HepG2 (cell line): ENCODE measurements around the gene ARHGAP4. TPM values are rescaled to one million over a fixed set of nuclear protein-coding genes. Genes with fewer than 3 reads are reported as not detected.

Experiments used
- ATAC-seq: fragments of 200-7000 bp; cut with Tn5 transposase; 3 replicates; pipeline ENCODE4 v1.9.1; 2020; ENCODE audit warnings: mild to moderate bottlenecking, moderate library complexity
- BruUV-seq: library from RNA; stranded (reverse); fragments of 400-500 nt; replicated peaks from 2 replicates; lab custom pipeline; 2021; lab: Mats Ljungman, UMichigan
- CTCF ChIA-PET: fragments of 300-600 bp; formaldehyde crosslinking; extraction: SDS; loops from one replicate; lab custom pipeline; 2021; ENCODE audit warnings: low total read pairs, inconsistent platforms, low intra/inter-chr PET ratio; lab: Yijun Ruan, JAX
- POLR2A ChIA-PET: fragments of 350-600 bp; sonication (Branson Sonifier 250); formaldehyde crosslinking; loops from one replicate; lab custom pipeline; 2020; ENCODE audit warnings: antibody characterized with exemption, inconsistent platforms; lab: Yijun Ruan, JAX
- DNase-seq: peaks from one replicate; pipeline ENCODE4 v3.0.0-alpha.2; 2015; ENCODE audit warnings: low spot score
- FAIRE-seq: peaks from 3 replicates; lab custom pipeline; 2011; peaks lifted over from hg19 to GRCh38; lab: Jason Lieb, UNC
- H2AFZ ChIP-seq: one replicate; pipeline ENCODE4 v1.6.1; 2011; ENCODE audit warnings: low read length, inconsistent platforms
- H3K27ac ChIP-seq: fragments of 300-600 bp; 3 replicates; pipeline ENCODE4 v1.8.0; 2011; ENCODE audit warnings: mixed run types, mild to moderate bottlenecking, mixed read lengths, low read length, inconsistent platforms; ENCODE audit not compliant: insufficient read depth; ENCODE audit errors: extremely low read length
- H3K27me3 ChIP-seq, 2 experiments: fragments of 200-600 bp in 1 of 2; 2 replicates in 1 of 2; 3 replicates in 1 of 2; pipeline versions ENCODE4 v1.6.0 to v1.8.0; 2011; ENCODE audit warnings: low read length in 2 of 2, mild to moderate bottlenecking in 2 of 2, moderate library complexity in 2 of 2, inconsistent platforms in 1 of 2; ENCODE audit not compliant: insufficient read depth in 2 of 2, control insufficient read depth in 1 of 2
- H3K36me3 ChIP-seq, 2 experiments: fragments of 200-600 bp in 1 of 2; replicated peaks in 1 of 2; 2 replicates in 1 of 2; 3 replicates in 1 of 2; pipeline versions ENCODE4 v1.5.1 to v1.8.0; 2011; ENCODE audit warnings: low read length in 2 of 2, inconsistent platforms in 1 of 2; ENCODE audit not compliant: insufficient read depth in 2 of 2, control insufficient read depth in 1 of 2
- H3K4me1 ChIP-seq: 2 replicates; pipeline ENCODE4 v1.5.1; 2012; ENCODE audit warnings: low read length, inconsistent platforms; ENCODE audit not compliant: insufficient read depth
- H3K4me2 ChIP-seq: 2 replicates; pipeline ENCODE4 v1.6.0; 2011; ENCODE audit warnings: low read depth, low read length, inconsistent platforms
- H3K4me3 ChIP-seq, 3 experiments: fragments of 200-600 bp in 1 of 3; sonication (generic), shearing (Covaris generic) in 1 of 3; replicated peaks in 1 of 3; 2 replicates each; pipeline ENCODE4 v1.5.1; 2011 to 2016; ENCODE audit warnings: low read length in 3 of 3, inconsistent platforms in 2 of 3, low read depth in 2 of 3, mild to moderate bottlenecking in 2 of 3, control low read depth in 1 of 3, mixed read lengths in 1 of 3; ENCODE audit not compliant: insufficient read depth in 1 of 3
- H3K79me2 ChIP-seq: one replicate; pipeline ENCODE4 v1.6.1; 2011; ENCODE audit warnings: low read length, inconsistent platforms; ENCODE audit not compliant: insufficient read depth
- H3K9ac ChIP-seq: 2 replicates; pipeline ENCODE4 v1.6.0; 2011; ENCODE audit warnings: mild to moderate bottlenecking, low read depth, low read length, inconsistent platforms; ENCODE audit not compliant: insufficient read depth
- H3K9me3 ChIP-seq: 2 replicates; pipeline ENCODE4 v1.5.1; 2012; ENCODE audit warnings: mild to moderate bottlenecking, low read length
- H4K20me1 ChIP-seq: 2 replicates; pipeline ENCODE4 v1.6.0; 2011; ENCODE audit warnings: inconsistent platforms, mild to moderate bottlenecking, low read length, moderate library complexity; ENCODE audit not compliant: insufficient read depth
- IRF2 ChIP-seq: IDR thresholded peaks from 2 replicates; pipeline ENCODE4 v1.6.1; 2018; ENCODE audit warnings: missing genetic modification reagents, missing compliant biosample characterization
- KLF9 ChIP-seq: IDR thresholded peaks from 2 replicates; pipeline ENCODE4 v1.6.1; 2016; ENCODE audit warnings: low read depth
- MEIS1 ChIP-seq: sonication (generic); formaldehyde crosslinking; IDR thresholded peaks from 2 replicates; pipeline ENCODE4 v1.9.0; 2021; ENCODE audit warnings: mild to moderate bottlenecking, missing genetic modification reagents, moderate library complexity, borderline replicate concordance
- NFAT5 ChIP-seq: sonication (generic); formaldehyde crosslinking; IDR thresholded peaks from 2 replicates; pipeline ENCODE4 v1.4.0; 2020; ENCODE audit warnings: missing genetic modification reagents
- SMARCC2 ChIP-seq: fragments of 450-650 bp; IDR thresholded peaks from 2 replicates; pipeline ENCODE4 v1.6.1; 2017; ENCODE audit warnings: antibody characterized with exemption, mild to moderate bottlenecking
- SOX5 ChIP-seq: IDR thresholded peaks from 2 replicates; pipeline ENCODE4 v1.6.1; 2016; ENCODE audit warnings: borderline replicate concordance
- TBX2 ChIP-seq: sonication (generic); formaldehyde crosslinking; IDR thresholded peaks from 2 replicates; pipeline ENCODE4 v1.5.0; 2020; ENCODE audit warnings: missing genetic modification reagents, mild to moderate bottlenecking, borderline replicate concordance
- ZBTB46 ChIP-seq: sonication (generic); formaldehyde crosslinking; IDR thresholded peaks from 2 replicates; pipeline ENCODE4 v1.4.0; 2020; ENCODE audit warnings: mild to moderate bottlenecking, missing genetic modification reagents, borderline replicate concordance
- ZNF180 ChIP-seq: sonication (generic); formaldehyde crosslinking; IDR thresholded peaks from 2 replicates; pipeline ENCODE4 v1.4.0; 2020; ENCODE audit warnings: low read depth, missing genetic modification reagents, borderline replicate concordance
- ZNF383 ChIP-seq: sonication (generic); formaldehyde crosslinking; IDR thresholded peaks from 2 replicates; pipeline ENCODE4 v1.4.0; 2020; ENCODE audit warnings: missing genetic modification reagents, mild to moderate bottlenecking, borderline replicate concordance
- ZNF670 ChIP-seq: sonication (generic); formaldehyde crosslinking; IDR thresholded peaks from 2 replicates; pipeline ENCODE4 v1.8.0; 2022; ENCODE audit warnings: mild to moderate bottlenecking, missing genetic modification reagents, borderline replicate concordance
- ZNF775 ChIP-seq: sonication (generic); formaldehyde crosslinking; IDR thresholded peaks from 2 replicates; pipeline ENCODE4 v1.4.0; 2020; ENCODE audit warnings: missing genetic modification reagents, mild to moderate bottlenecking, moderate library complexity, borderline replicate concordance
- ZNF776 ChIP-seq: sonication (generic); formaldehyde crosslinking; IDR thresholded peaks from 2 replicates; pipeline ENCODE4 v1.4.0; 2020; ENCODE audit warnings: mild to moderate bottlenecking, missing genetic modification reagents
- ZSCAN30 ChIP-seq: sonication (generic); formaldehyde crosslinking; IDR thresholded peaks from 2 replicates; pipeline ENCODE4 v1.5.0; 2020; ENCODE audit warnings: mild to moderate bottlenecking, missing genetic modification reagents
- WGBS: methylation state at CpG from one replicate; pipeline ENCODE4 v1.1.6; 2017; ENCODE audit warnings: low lambda C conversion rate; 5-methylcytosine and 5-hydroxymethylcytosine counted together
- in situ Hi-C: cut with HindIII; loops from 2 replicates; pipeline ENCODE4 v1.10.0; 2017; ENCODE audit warnings: low pct_unique_long_range_greater_than_20kb; ENCODE audit not compliant: extremely low pct_ligation_motif_present
- intact Hi-C: fragments of 100-400 bp; cut with micrococcal nuclease; formaldehyde crosslinking; loops from one replicate; pipeline ENCODE4 v1.10.0; 2022; ENCODE audit not compliant: unreplicated experiment
- polyA plus RNA-seq, 8 experiments: library from polyadenylated mRNA; depleted of rRNA in 3 of 8; stranded (reverse) in 7 of 8; unstranded in 1 of 8; fragments of >200 nt; fragmentation: Illumina TruSeq in 4 of 8; extraction: Trizol in 4 of 8; gene quantifications; 2 replicates each; pipeline versions ENCODE4 v1.2.1 to v1.2.3, GENCODE V29; 2011 to 2016; ENCODE audit warnings: low read depth in 4 of 8, missing spikeins in 1 of 8, mixed read lengths in 1 of 8; ENCODE audit not compliant: insufficient read depth in 1 of 8
- total RNA-seq, 5 experiments: library from RNA; depleted of rRNA; stranded (reverse); fragments of >200 nt; fragmentation: Illumina TruSeq; extraction: Trizol; gene quantifications; 2 replicates each; pipeline ENCODE4 v1.2.3, GENCODE V29; 2016; ENCODE audit warnings: low read depth in 1 of 5

The ARHGAP4 gene
- total and polyA plus RNA-seq, 2 of the 13 experiments (the other 11 are each of a cell fraction or from before 2014, with no cell fraction given) = 0.57 to 0.64 TPM

GRCh38 chrX:153897899-153898298, 28.2 kb downstream of the ARHGAP4 start:
- intact Hi-C loops = no loop called here
- Histone ChIP-seq H3K9ac (no peak overlapping the region), H3K9me3 (no peaks in the 10 kb centered on the region), H3K79me2 (no peaks in the 10 kb centered on the region), H2AFZ (no peak overlapping the region), H3K4me1 (no peaks in the 10 kb centered on the region), H3K4me3 (no peak overlapping the region), H3K27ac (no peak overlapping the region), H3K27me3 (peaks cover 3 to 8% of the 10 kb centered on the region in 2 experiments; a peak in 2 of 5 replicates), H3K36me3 (no peaks in the 10 kb centered on the region), H3K4me2 (no peak overlapping the region), H4K20me1 (no peaks in the 10 kb centered on the region)
- no peak for DNase-seq
- no TSS peak for BruUV-seq
- in situ Hi-C loops = no loop called here
- no peak for FAIRE-seq
- ChIA-PET CTCF (no interaction called here), POLR2A (no interaction called here)
- no peak for TF ChIP-seq ZNF383 (CRISPR knock-in tag)
- TF ChIP-seq ZBTB46 = no peak
- no peak for TF ChIP-seq IRF2 (CRISPR knock-in tag)
- TF ChIP-seq ZNF670 = no peak
- no peak for TF ChIP-seq KLF9 (CRISPR knock-in tag)
- TF ChIP-seq ZNF775 (CRISPR knock-in tag) = no peak
- TF ChIP-seq ZNF776 (CRISPR knock-in tag) = no peak
- no peak for ATAC-seq

GRCh38 chrX:153889123-153889522, 36.9 kb downstream of the ARHGAP4 start:
- Histone ChIP-seq H3K4me2 (no peak overlapping the region), H3K9me3 (no peaks in the 10 kb centered on the region), H3K79me2 (no peaks in the 10 kb centered on the region), H3K4me3 (no peak overlapping the region), H3K9ac (no peak overlapping the region), H3K27ac (no peak overlapping the region), H3K36me3 (no peaks in the 10 kb centered on the region), H3K4me1 (no peaks in the 10 kb centered on the region), H2AFZ (no peak overlapping the region), H3K27me3 (peaks cover 0 to 19% of the 10 kb centered on the region in 2 experiments; a peak in 3 of 5 replicates), H4K20me1 (no peaks in the 10 kb centered on the region)
- WGBS = 39% methylated on average over 6 of the region's 6 CpGs
- CTCF ChIA-PET = no interaction called here
- BruUV-seq = no TSS peak
- intact Hi-C loops (no loop called here), in situ Hi-C loops (no loop called here)
- DNase-seq = no peak
- POLR2A ChIA-PET = no interaction called here
- FAIRE-seq = no peak
- ATAC-seq = no peak
- TF ChIP-seq SMARCC2 (no peak), MEIS1 (CRISPR knock-in tag) (no peak), NFAT5 (CRISPR knock-in tag) (no peak), TBX2 (CRISPR knock-in tag) (no peak), ZSCAN30 (no peak), ZNF180 (CRISPR knock-in tag) (no peak), SOX5 (CRISPR knock-in tag) (no peak)
